Left renal cortex interstitium (tissue), 4 donors: ENCODE data around the gene NEK10. TPM values are rescaled to one million over a fixed set of nuclear protein-coding genes. Genes with fewer than 3 reads are reported as not detected.

Experiments used
- DNase-seq, 4 donors: peaks; one replicate each; pipeline ENCODE4 v3.0.0-alpha.2; 2013; ENCODE audit warnings: low read depth in 4 of 4, low spot score in 2 of 4, missing footprints in 1 of 4
- polyA plus RNA-seq, 4 donors: library from polyadenylated mRNA; unstranded; fragments of 120-200 nt; gene quantifications; one replicate each; pipeline ENCODE4 v1.2.1, GENCODE V29; 2013; ENCODE audit not compliant: insufficient read length in 4 of 4

Gene NEK10
- polyA plus RNA-seq, 4 donors, result 1.2 to 2.3 (median 2.0) TPM

GRCh38 chr3:27076815-27077630 lies 292.2 kb downstream of the NEK10 start:
- no peak for DNase-seq

GRCh38 chr3:27074914-27075313 lies 294.3 kb downstream of the NEK10 start:
- DNase-seq, result no peak

GRCh38 chr3:27073912-27074311 lies 295.3 kb downstream of the NEK10 start:
- no peak for DNase-seq

- peak in 2 of 4 donors; percentile 36 to 52 for DNase-seq
These were observed 296.2 kb downstream of the NEK10 start for GRCh38 chr3:27072810-27073651.

- no peak for DNase-seq
These were observed 308.8 kb downstream of the NEK10 start for GRCh38 chr3:27060336-27060735.

Other genes with a start within 250 kb of the NEK10 start
- gene SLC4A7, start 115.0 kb upstream of the NEK10 start, polyA plus RNA-seq, result 10 to 100 TPM; 17.0 to 34.7 (median 26.8) TPM